SK-N-SH (cell line): ENCODE data around the gene SDC3. TPM values are rescaled to one million over a fixed set of nuclear protein-coding genes. Genes with fewer than 3 reads are reported as not detected.

ENCODE experiments used
- CTCF ChIA-PET: fragments of 300-600, 350-600 bp; formaldehyde crosslinking; extraction: SDS; loops from one replicate; lab custom pipeline; 2021; lab: Yijun Ruan, JAX
- POLR2A ChIA-PET: fragments of 350-600 bp; sonication (Branson Sonifier 250); formaldehyde crosslinking; extraction: SDS; loops from one replicate; lab custom pipeline; 2020; ENCODE audit warnings: antibody characterized with exemption, inconsistent platforms; lab: Yijun Ruan, JAX
- DNase-seq: peaks from one replicate; pipeline ENCODE4 v3.0.0; 2012
- H2AFZ ChIP-seq: fragments of 200-600 bp; sonication (generic); 2 replicates; pipeline ENCODE4 v1.8.1; 2016; ENCODE audit warnings: antibody characterized with exemption, mild to moderate bottlenecking, low read depth
- H3F3A ChIP-seq: fragments of 200-600 bp; sonication (generic); replicated peaks from 2 replicates; pipeline ENCODE3; 2016; ENCODE audit warnings: antibody characterized with exemption, mild to moderate bottlenecking; ENCODE audit not compliant: insufficient read depth
- H3K27ac ChIP-seq, 2 experiments: fragments of 200-500 bp in 1 of 2; fragments of 200-600 bp in 1 of 2; sonication (Bioruptor generic) in 1 of 2; sonication (generic), shearing (Covaris generic) in 1 of 2; 2 replicates each; pipeline versions ENCODE4 v1.5.1 to v1.6.1; 2014 to 2016; ENCODE audit warnings: low read depth in 2 of 2, inconsistent platforms in 1 of 2, low read length in 1 of 2, mild to moderate bottlenecking in 1 of 2, mixed read lengths in 1 of 2
- H3K27me3 ChIP-seq: fragments of 200-600 bp; sonication (generic), shearing (Covaris generic); 2 replicates; pipeline ENCODE4 v1.6.1; 2016; ENCODE audit warnings: mixed run types; ENCODE audit not compliant: insufficient read depth
- H3K36me3 ChIP-seq, 2 experiments: fragments of 200-500 bp in 1 of 2; fragments of 200-600 bp in 1 of 2; sonication (Bioruptor generic) in 1 of 2; sonication (generic) in 1 of 2; replicated peaks in 1 of 2; 2 replicates each; pipeline versions ENCODE3 to v1.5.1; 2014 to 2016; ENCODE audit warnings: low read length in 1 of 2, mild to moderate bottlenecking in 1 of 2; ENCODE audit not compliant: insufficient read depth in 2 of 2, control insufficient read depth in 1 of 2
- H3K4me1 ChIP-seq, 2 experiments: fragments of 200-500 bp in 1 of 2; fragments of 200-600 bp in 1 of 2; sonication (Bioruptor generic) in 1 of 2; sonication (generic), shearing (Covaris generic) in 1 of 2; 2 replicates each; pipeline versions ENCODE4 v1.5.1 to v1.6.1; 2014 to 2016; ENCODE audit warnings: low read depth in 1 of 2, low read length in 1 of 2, mixed run types in 1 of 2; ENCODE audit not compliant: insufficient read depth in 2 of 2, control insufficient read depth in 1 of 2
- H3K4me2 ChIP-seq: fragments of 200-600 bp; sonication (generic), shearing (Covaris generic); 2 replicates; pipeline ENCODE4 v1.6.1; 2017; ENCODE audit warnings: mixed run types
- H3K4me3 ChIP-seq, 2 experiments: fragments of 200-500 bp in 1 of 2; fragments of 200-600 bp in 1 of 2; sonication (Bioruptor generic) in 1 of 2; sonication (generic), shearing (Covaris generic) in 1 of 2; 2 replicates each; pipeline versions ENCODE4 v1.5.1 to v1.8.1; 2014 to 2016; ENCODE audit warnings: low read depth in 2 of 2, inconsistent platforms in 1 of 2, low read length in 1 of 2, mild to moderate bottlenecking in 1 of 2, mixed read lengths in 1 of 2, moderate library complexity in 1 of 2
- H3K79me2 ChIP-seq: fragments of 200-600 bp; sonication (generic); 2 replicates; pipeline ENCODE4 v1.8.1; 2017; ENCODE audit warnings: mild to moderate bottlenecking; ENCODE audit not compliant: insufficient read depth
- H3K9ac ChIP-seq: fragments of 200-600 bp; sonication (generic); 2 replicates; pipeline ENCODE4 v1.6.1; 2017; ENCODE audit warnings: mixed run types
- H3K9me2 ChIP-seq: fragments of 200-600 bp; sonication (generic); 2 replicates; pipeline ENCODE4 v1.6.1; 2017; ENCODE audit warnings: mixed run types
- H3K9me3 ChIP-seq: fragments of 200-600 bp; sonication (generic); 2 replicates; pipeline ENCODE4 v1.6.1; 2017; ENCODE audit warnings: mixed run types, mild to moderate bottlenecking, moderate library complexity
- H4K20me1 ChIP-seq: fragments of 200-600 bp; sonication (generic); 2 replicates; pipeline ENCODE4 v1.6.1; 2017; ENCODE audit warnings: mild to moderate bottlenecking, mixed run types; ENCODE audit not compliant: insufficient read depth
- CHD2 ChIP-seq: fragments of 150-350 bp; IDR thresholded peaks from 2 replicates; pipeline ENCODE4 v1.6.1; 2018; ENCODE audit warnings: low read length; ENCODE audit not compliant: partially characterized antibody
- ELF1 ChIP-seq: IDR thresholded peaks from 2 replicates; pipeline ENCODE4 v1.4.0; 2012
- GATA2 ChIP-seq: sonication (generic); formaldehyde crosslinking; IDR thresholded peaks from 2 replicates; pipeline ENCODE4 v1.5.0; 2020; ENCODE audit warnings: mild to moderate bottlenecking, missing genetic modification reagents
- MEF2A ChIP-seq: IDR thresholded peaks from 2 replicates; pipeline ENCODE4 v1.4.0; 2012; ENCODE audit warnings: low read depth, borderline replicate concordance
- NFIC ChIP-seq: IDR thresholded peaks from 2 replicates; pipeline ENCODE4 v1.4.0; 2012; ENCODE audit warnings: borderline replicate concordance
- RAD21 ChIP-seq: IDR thresholded peaks from 2 replicates; pipeline ENCODE4 v1.6.1; 2012; ENCODE audit warnings: mild to moderate bottlenecking, low read length
- TCF12 ChIP-seq: IDR thresholded peaks from 2 replicates; pipeline ENCODE4 v1.4.0; 2012
- TEAD4 ChIP-seq: IDR thresholded peaks from 2 replicates; pipeline ENCODE4 v1.4.0; 2012; ENCODE audit warnings: mild to moderate bottlenecking, borderline replicate concordance; ENCODE audit not compliant: insufficient read depth
- USF2 ChIP-seq: fragments of 150-350 bp; IDR thresholded peaks from 2 replicates; pipeline ENCODE4 v1.6.1; 2017; ENCODE audit warnings: antibody characterized with exemption, low read length, low read depth, borderline replicate concordance
- WGBS: methylation state at CpG from one replicate; pipeline ENCODE4 v1.1.6; 2017; ENCODE audit warnings: low lambda C conversion rate; 5-methylcytosine and 5-hydroxymethylcytosine counted together
- polyA plus RNA-seq, 3 experiments: library from polyadenylated mRNA; depleted of rRNA; stranded (reverse); fragments of >200 nt; gene quantifications; 2 replicates each; pipeline ENCODE4 v1.2.3, GENCODE V29; 2012
- TF ChIP-seq, protein P1 (sequence below): fragments of 150-350 bp; IDR thresholded peaks from 2 replicates; pipeline ENCODE4 v1.6.1; 2016; ENCODE audit warnings: mild to moderate bottlenecking, low read depth, low read length
- TF ChIP-seq, protein P2 (sequence below): IDR thresholded peaks from 2 replicates; pipeline ENCODE4 v1.4.0; 2012; ENCODE audit warnings: low read depth, borderline replicate concordance
- TF ChIP-seq, protein P3 (sequence below): fragments of 200-600 bp; sonication (generic); IDR thresholded peaks from 2 replicates; pipeline ENCODE4 v1.6.1; 2017; ENCODE audit warnings: antibody characterized with exemption, mild to moderate bottlenecking, moderate library complexity

Gene SDC3
- polyA plus RNA-seq, 1 of the 3 experiments (the other 2 are of a cell fraction) = 18.8 TPM

DNA sequence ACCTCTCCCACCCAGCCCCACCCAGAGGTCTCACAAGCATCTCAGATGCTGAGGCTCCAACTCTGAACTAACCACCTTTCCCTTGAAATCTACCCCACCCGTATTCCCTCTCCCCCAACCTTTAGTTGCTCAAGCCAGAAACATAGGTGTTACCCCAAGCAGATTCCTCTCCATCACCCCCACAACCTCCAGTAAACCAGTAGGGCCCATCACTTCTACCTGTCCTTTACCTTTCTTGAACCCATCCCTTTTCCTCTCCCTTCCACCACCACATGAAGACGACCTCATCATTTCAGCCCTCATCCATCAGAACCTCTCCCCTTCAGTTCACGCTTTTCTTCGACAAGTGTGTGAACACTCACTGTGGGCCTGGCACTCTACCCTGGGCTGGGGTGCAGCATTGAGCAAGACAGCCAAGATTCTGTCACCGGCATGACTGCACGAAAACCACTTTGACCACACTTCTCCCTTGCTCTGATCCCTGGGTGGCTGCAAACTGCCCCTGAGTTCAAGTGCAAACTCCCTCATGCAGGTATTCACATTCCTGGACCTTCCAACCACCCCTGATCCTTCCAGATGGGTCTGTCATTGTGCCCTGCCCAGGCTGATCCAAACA is 85.5 kb downstream of the SDC3 start:
- WGBS = 79% methylated on average over 6 of the region's 6 CpGs
- Histone ChIP-seq H4K20me1 (no peaks in the 10 kb centered on the region), H3K4me2 (peak overlapping the region; percentile 77)
- no peak for TF ChIP-seq RAD21
- TF ChIP-seq NFIC = peak; percentile 23; the same call in 1 of the 2 replicates
- TF ChIP-seq, all 33 proteins: peak for 1
- ChIA-PET POLR2A (interaction anchor here (0.8 kb wide), 1 partner anchor 63 kb away, joined by 3 read pairs; no protein-coding TSS in a partner anchor), CTCF (interaction anchor here (0.8 to 34.2 kb wide), 4 partner anchors 21 to 90 kb away, joined by 3 to 1422 read pairs (median 10); partner anchors contain the start of gene SDC3)
- H3K4me1 ChIP-seq = peaks cover 16 to 28% of the 10 kb centered on the region in 2 experiments
- no peaks in the 10 kb centered on the region for H3K36me3 ChIP-seq
- no peaks in the 10 kb centered on the region for H3K27me3 ChIP-seq
- H3F3A ChIP-seq = peaks cover 8% of the 10 kb centered on the region
- H2AFZ ChIP-seq = no peak overlapping the region
- H3K9ac ChIP-seq = peak overlapping the region; percentile 64; the same call in 1 of the 2 replicates
- no peak for DNase-seq
- H3K9me2 ChIP-seq = no peaks in the 10 kb centered on the region
- H3K4me3 ChIP-seq = peak overlapping the region in 1 of 2 experiments; percentile 61; a peak in 2 of 4 replicates
- H3K79me2 ChIP-seq = no peaks in the 10 kb centered on the region
- no peaks in the 10 kb centered on the region for H3K9me3 ChIP-seq
- H3K27ac ChIP-seq = peak overlapping the region; percentile 96 to 97

DNA sequence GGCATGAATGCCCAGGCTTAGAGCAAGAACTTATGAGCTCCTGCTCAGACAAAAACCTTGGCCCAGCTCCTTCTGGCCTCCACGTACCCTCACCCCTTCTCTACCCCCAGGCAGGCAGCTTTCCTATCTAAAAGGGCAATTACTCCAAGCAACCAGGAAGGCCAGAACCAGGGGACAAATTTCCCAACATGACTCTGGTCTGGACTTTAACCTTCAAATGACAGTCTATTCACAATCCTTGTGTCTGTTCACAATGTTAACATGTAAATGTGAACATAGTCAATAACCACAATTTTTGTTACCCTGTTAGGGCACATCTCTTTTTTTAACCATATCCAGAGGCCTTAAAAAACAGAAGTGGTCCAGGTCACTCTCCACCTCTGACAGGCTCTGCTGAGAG is 86.6 kb downstream of the SDC3 start:
- no peak for DNase-seq
- CTCF ChIA-PET = interaction anchor here (0.8 to 34.2 kb wide), 4 partner anchors 10 to 91 kb away, joined by 4 to 1422 read pairs (median 6); partner anchors contain the start of gene SDC3

More for the DNA sequence above, 86.6 kb downstream of the SDC3 start:
- Histone ChIP-seq H3K9ac (no peak overlapping the region), H3K9me3 (no peaks in the 10 kb centered on the region), H3K4me1 (peaks cover 18 to 34% of the 10 kb centered on the region in 2 experiments), H3K27ac (no peak overlapping the region), H2AFZ (no peak overlapping the region), H3K36me3 (no peaks in the 10 kb centered on the region), H3K79me2 (no peaks in the 10 kb centered on the region), H3K4me3 (no peak overlapping the region), H3K27me3 (no peaks in the 10 kb centered on the region), H4K20me1 (no peaks in the 10 kb centered on the region), H3K4me2 (no peak overlapping the region), H3F3A (peaks cover 8% of the 10 kb centered on the region), H3K9me2 (no peaks in the 10 kb centered on the region)
- POLR2A ChIA-PET = interaction anchor here (0.6 kb wide), 1 partner anchor 121 kb away, joined by 4 read pairs; no protein-coding TSS in a partner anchor
- 100% methylated on average over 1 of the region's 1 CpG for WGBS
- TF ChIP-seq TCF12 = no peak
- TF ChIP-seq CHD2 = no peak
- TF ChIP-seq, protein P1, sequence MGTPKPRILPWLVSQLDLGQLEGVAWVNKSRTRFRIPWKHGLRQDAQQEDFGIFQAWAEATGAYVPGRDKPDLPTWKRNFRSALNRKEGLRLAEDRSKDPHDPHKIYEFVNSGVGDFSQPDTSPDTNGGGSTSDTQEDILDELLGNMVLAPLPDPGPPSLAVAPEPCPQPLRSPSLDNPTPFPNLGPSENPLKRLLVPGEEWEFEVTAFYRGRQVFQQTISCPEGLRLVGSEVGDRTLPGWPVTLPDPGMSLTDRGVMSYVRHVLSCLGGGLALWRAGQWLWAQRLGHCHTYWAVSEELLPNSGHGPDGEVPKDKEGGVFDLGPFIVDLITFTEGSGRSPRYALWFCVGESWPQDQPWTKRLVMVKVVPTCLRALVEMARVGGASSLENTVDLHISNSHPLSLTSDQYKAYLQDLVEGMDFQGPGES = no peak
- no peak for TF ChIP-seq USF2
- no peak for TF ChIP-seq GATA2
- TF ChIP-seq TEAD4 = no peak
- TF ChIP-seq MEF2A = no peak
- TF ChIP-seq, protein P2, sequence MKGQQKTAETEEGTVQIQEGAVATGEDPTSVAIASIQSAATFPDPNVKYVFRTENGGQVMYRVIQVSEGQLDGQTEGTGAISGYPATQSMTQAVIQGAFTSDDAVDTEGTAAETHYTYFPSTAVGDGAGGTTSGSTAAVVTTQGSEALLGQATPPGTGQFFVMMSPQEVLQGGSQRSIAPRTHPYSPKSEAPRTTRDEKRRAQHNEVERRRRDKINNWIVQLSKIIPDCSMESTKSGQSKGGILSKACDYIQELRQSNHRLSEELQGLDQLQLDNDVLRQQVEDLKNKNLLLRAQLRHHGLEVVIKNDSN = no peak
- no peak for TF ChIP-seq ELF1
- TF ChIP-seq, protein P3, sequence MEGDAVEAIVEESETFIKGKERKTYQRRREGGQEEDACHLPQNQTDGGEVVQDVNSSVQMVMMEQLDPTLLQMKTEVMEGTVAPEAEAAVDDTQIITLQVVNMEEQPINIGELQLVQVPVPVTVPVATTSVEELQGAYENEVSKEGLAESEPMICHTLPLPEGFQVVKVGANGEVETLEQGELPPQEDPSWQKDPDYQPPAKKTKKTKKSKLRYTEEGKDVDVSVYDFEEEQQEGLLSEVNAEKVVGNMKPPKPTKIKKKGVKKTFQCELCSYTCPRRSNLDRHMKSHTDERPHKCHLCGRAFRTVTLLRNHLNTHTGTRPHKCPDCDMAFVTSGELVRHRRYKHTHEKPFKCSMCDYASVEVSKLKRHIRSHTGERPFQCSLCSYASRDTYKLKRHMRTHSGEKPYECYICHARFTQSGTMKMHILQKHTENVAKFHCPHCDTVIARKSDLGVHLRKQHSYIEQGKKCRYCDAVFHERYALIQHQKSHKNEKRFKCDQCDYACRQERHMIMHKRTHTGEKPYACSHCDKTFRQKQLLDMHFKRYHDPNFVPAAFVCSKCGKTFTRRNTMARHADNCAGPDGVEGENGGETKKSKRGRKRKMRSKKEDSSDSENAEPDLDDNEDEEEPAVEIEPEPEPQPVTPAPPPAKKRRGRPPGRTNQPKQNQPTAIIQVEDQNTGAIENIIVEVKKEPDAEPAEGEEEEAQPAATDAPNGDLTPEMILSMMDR = no peak
